ENCODE measurements around the gene TBC1D10B.

- TF ChIP-seq BACH2 (CRISPR knock-in tag; IDR thresholded peaks at IDR 0.05; ENCODE audit: borderline replicate concordance) (no peak), TCF4 (CRISPR knock-in tag; IDR thresholded peaks at IDR 0.05; ENCODE audit: borderline replicate concordance) (no peak), ESRRG (CRISPR knock-in tag; IDR thresholded peaks at IDR 0.05) (no peak), GLIS3 (CRISPR knock-in tag; IDR thresholded peaks at IDR 0.05) (no peak), POU6F1 (CRISPR knock-in tag; IDR thresholded peaks at IDR 0.05; ENCODE audit: borderline replicate concordance, low read depth) (no peak), ZNF8 (CRISPR knock-in tag; IDR thresholded peaks at IDR 0.05) (no peak), CREB5 (CRISPR knock-in tag; IDR thresholded peaks at IDR 0.05; ENCODE audit: low read depth) (no peak), ZFP30 (CRISPR knock-in tag; IDR thresholded peaks at IDR 0.05) (no peak), CSDC2 (CRISPR knock-in tag; IDR thresholded peaks at IDR 0.05) (no peak), PATZ1 (CRISPR knock-in tag; IDR thresholded peaks at IDR 0.05; ENCODE audit: borderline replicate concordance) (no peak), ZFP3 (CRISPR knock-in tag; IDR thresholded peaks at IDR 0.05) (no peak), OSR1 (CRISPR knock-in tag; IDR thresholded peaks at IDR 0.05) (no peak), ZC3H10 (CRISPR knock-in tag; IDR thresholded peaks at IDR 0.05) (no peak)
Observed at GRCh38 chr16:30381291-30382041, 11.2 kb upstream of the TBC1D10B start.

Measured in SK-N-SH treated with all-trans-retinoic acid at 6 μM for 48 hours (cell line).